Activated naive CD4-positive, alpha-beta T cell treated with anti-CD3 and anti-CD28 coated beads for 36 hours (primary cell): ENCODE measurements around the gene PLPP6. TPM values are rescaled to one million over a fixed set of nuclear protein-coding genes. Genes with fewer than 3 reads are reported as not detected.
"Not testable (repeated sequence)": the region's sequence is repeated elsewhere in the genome, so short reads cannot be mapped to it uniquely, and the experiment has no call there.

Source experiments
- CTCF ChIA-PET: fragments of 350-600 bp; sonication (Branson Sonifier 250); formaldehyde crosslinking; loops from one replicate; lab custom pipeline; 2021; ENCODE audit warnings: antibody characterized with exemption; lab: Charles Lee
- DNase-seq: peaks from one replicate; pipeline ENCODE4 v3.0.0-alpha.2; 2020
- H3K27ac Mint-ChIP-seq: one replicate; pipeline ENCODE4 v1.8.0; 2021; ENCODE audit warnings: mild to moderate bottlenecking, mixed read lengths
- H3K27me3 Mint-ChIP-seq: one replicate; pipeline ENCODE4 v1.8.0; 2021; ENCODE audit warnings: low read depth, mixed read lengths
- H3K36me3 Mint-ChIP-seq: one replicate; pipeline ENCODE4 v1.8.0; 2021; ENCODE audit warnings: low read depth, mixed read lengths
- H3K4me1 Mint-ChIP-seq: one replicate; pipeline ENCODE4 v1.8.0; 2021; ENCODE audit warnings: low read depth, mixed read lengths
- H3K4me3 Mint-ChIP-seq: one replicate; pipeline ENCODE4 v1.8.0; 2021; ENCODE audit warnings: mild to moderate bottlenecking, moderate library complexity, mixed read lengths
- H3K9me3 Mint-ChIP-seq: one replicate; pipeline ENCODE4 v1.8.0; 2021; ENCODE audit warnings: mixed read lengths
- intact Hi-C: fragments of 100-400 bp; cut with micrococcal nuclease; formaldehyde crosslinking; loops from one replicate; pipeline ENCODE4 v1.15.1; 2023
- total RNA-seq, 2 experiments: library from RNA; stranded (reverse); gene quantifications; one replicate each; pipeline ENCODE4 v1.2.3, GENCODE V29; 2021

The PLPP6 gene
- total RNA-seq, 2 experiments from 2014 or later: 4.6 to 5.3 TPM

DNA sequence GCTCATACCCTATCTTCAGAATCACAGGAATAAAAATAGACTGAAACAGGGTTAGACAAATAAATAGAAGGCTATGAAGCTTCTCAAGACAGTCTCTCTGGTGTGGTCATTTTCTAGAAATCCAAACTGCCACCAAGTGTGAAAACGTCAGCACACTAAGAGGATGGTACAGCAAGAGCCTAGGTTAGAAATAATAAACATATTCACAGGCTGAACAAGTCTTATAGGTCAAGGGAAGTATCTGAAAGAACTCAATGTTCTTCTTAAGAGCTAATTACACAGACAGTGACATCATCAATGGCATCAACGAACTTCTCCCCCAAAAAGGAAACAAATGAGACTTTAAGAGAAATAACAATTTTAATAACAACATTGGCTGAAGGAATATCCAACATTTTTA, 22.7 kb upstream of the PLPP6 start:
- Mint-ChIP-seq H3K9me3 (no peaks in the 10 kb centered on the region), H3K36me3 (no peaks in the 10 kb centered on the region), H3K4me3 (no peak overlapping the region), H3K4me1 (no peaks in the 10 kb centered on the region), H3K27me3 (no peaks in the 10 kb centered on the region), H3K27ac (no peak overlapping the region)
- intact Hi-C loops: no loop called here
- no peak for DNase-seq
- CTCF ChIA-PET: interaction anchor here (0.7 to 2.0 kb wide), 6 partner anchors 35 to 325 kb away, joined by 3 to 14 read pairs (median 10); no protein-coding TSS in a partner anchor

DNA sequence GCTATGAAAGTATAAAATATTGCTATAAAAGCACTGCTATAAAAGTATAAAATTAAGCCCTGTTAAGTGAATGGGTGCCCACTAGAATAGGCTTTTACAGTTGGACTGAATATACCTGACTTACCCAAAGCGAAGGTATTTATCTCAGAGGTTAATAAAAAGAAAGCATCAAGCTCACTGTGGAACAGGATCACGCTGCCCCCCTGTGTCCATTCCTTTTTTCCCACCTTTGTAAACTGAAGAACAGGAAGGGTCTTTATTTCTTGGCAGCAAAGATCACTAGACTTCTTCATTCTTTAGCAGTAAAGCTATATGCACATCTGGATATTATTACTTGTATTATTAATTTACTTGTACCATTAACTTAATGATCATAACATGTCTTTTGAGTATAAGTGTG, 22.1 kb upstream of the PLPP6 start:
- CTCF ChIA-PET: interaction anchor here (0.6 to 2.0 kb wide), 12 partner anchors 14 to 325 kb away, joined by 3 to 14 read pairs (median 4); no protein-coding TSS in a partner anchor
- no peaks in the 10 kb centered on the region for H3K9me3 Mint-ChIP-seq
- H3K36me3 Mint-ChIP-seq: no peaks in the 10 kb centered on the region
- H3K27ac Mint-ChIP-seq: no peak overlapping the region
- intact Hi-C loops: loop anchor here (1.0 to 2.0 kb wide), 4 partner anchors 36 to 325 kb away; partner anchors contain the start of gene SLC1A1
- H3K4me1 Mint-ChIP-seq: peaks cover 2% of the 10 kb centered on the region
- H3K4me3 Mint-ChIP-seq: no peak overlapping the region
- H3K27me3 Mint-ChIP-seq: no peaks in the 10 kb centered on the region
- peak; percentile 76 for DNase-seq

DNA sequence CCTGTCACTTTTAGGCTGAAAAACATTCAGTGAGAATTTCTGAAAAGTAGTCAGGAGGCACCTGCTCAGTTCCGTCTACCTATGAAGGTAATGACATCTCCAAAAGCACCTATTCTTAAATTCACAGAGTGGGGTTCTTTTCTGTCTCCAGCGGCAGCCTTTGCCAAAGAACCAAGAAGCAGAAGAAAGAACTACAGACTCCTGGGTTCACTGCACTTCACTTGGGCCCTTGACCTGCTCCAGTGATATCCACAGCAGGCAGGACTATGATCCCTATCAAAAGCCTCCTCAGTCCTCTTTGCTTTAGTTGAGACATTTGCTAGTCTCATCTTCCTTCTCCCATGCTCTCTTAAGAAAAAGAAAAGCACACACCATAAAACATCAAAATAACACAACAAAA, 19.7 kb upstream of the PLPP6 start:
- Mint-ChIP-seq H3K27ac (no peak overlapping the region), H3K27me3 (no peaks in the 10 kb centered on the region), H3K4me1 (peaks cover 2% of the 10 kb centered on the region), H3K36me3 (no peaks in the 10 kb centered on the region), H3K9me3 (no peaks in the 10 kb centered on the region), H3K4me3 (no peak overlapping the region)
- intact Hi-C loops: no loop called here
- CTCF ChIA-PET: no interaction called here
- DNase-seq: no peak

DNA sequence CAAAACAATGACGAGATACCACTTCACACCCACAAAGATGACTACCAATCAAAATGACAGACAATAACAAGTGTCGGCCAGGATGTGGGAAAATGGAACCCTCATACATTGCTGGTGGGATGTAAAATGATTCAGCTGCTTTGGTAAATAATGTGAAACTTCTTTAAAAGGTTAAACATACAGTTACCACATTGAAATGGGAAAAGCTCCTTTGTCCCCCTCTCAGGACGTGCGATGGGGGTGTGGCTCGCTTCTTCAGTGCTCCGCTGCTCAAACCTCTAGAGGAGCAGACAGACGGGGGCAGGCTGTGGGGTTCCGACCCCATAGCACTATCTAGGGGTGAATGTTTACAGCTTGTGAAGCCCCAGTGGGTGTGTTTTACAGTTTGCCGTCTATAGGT, 8.0 kb upstream of the PLPP6 start:
- intact Hi-C loops: no loop called here
- CTCF ChIA-PET: no interaction called here
- H3K27me3 Mint-ChIP-seq: no peaks in the 10 kb centered on the region
- DNase-seq: no peak
- H3K9me3 Mint-ChIP-seq: no peaks in the 10 kb centered on the region
- peaks cover 2% of the 10 kb centered on the region for H3K4me1 Mint-ChIP-seq
- H3K27ac Mint-ChIP-seq: no peak overlapping the region
- H3K36me3 Mint-ChIP-seq: no peaks in the 10 kb centered on the region
- H3K4me3 Mint-ChIP-seq: no peak overlapping the region

DNA sequence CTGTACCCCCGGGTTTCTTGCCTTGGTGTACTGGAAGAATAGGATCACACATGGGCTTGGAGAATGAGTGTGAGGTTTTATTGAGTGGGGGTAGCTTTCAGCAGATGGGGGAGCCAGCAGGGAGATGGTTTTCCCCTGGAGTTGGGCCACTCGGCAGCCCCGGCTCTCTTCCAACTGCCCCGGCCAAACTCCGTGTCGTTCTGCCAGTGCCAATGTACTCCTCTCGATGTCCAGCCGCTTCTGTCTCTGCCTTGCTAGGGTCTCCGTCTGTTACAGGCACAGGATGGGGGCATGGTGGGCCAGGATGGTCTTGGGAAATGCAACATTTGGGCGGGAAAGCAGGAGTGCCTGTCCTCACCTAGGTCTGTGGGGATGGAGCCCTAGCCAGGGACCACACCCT, 7.6 kb upstream of the PLPP6 start:
- Mint-ChIP-seq H3K9me3 (no peaks in the 10 kb centered on the region), H3K4me1 (peaks cover 2% of the 10 kb centered on the region), H3K27ac (no peak overlapping the region), H3K36me3 (no peaks in the 10 kb centered on the region), H3K4me3 (no peak overlapping the region), H3K27me3 (no peaks in the 10 kb centered on the region)
- DNase-seq: no peak
- CTCF ChIA-PET: no interaction called here
- intact Hi-C loops: no loop called here

DNA sequence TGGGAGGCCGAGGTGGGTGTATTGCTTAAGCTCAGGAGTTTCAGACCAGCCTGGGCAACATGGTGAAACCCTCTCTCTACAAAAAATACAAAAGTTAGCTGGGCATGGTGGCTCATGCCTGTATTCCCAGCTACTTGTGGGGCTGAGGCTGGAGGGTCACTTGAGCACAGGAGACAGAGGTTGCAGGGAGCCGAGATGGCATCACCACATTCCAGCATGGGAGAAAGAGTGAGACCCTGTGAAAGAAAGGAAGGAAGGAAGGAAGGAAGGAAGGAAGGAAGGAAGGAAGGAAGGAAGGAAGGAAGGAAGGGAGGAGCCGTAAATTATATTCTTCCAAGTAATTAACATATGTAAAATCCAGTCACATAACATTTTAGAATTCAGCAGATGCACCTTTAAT, 5.9 kb upstream of the PLPP6 start:
- H3K36me3 Mint-ChIP-seq, H3K9me3 Mint-ChIP-seq, CTCF ChIA-PET, H3K27me3 Mint-ChIP-seq, H3K4me1 Mint-ChIP-seq, intact Hi-C loops, H3K27ac Mint-ChIP-seq, DNase-seq, H3K4me3 Mint-ChIP-seq: not testable (repeated sequence)

DNA sequence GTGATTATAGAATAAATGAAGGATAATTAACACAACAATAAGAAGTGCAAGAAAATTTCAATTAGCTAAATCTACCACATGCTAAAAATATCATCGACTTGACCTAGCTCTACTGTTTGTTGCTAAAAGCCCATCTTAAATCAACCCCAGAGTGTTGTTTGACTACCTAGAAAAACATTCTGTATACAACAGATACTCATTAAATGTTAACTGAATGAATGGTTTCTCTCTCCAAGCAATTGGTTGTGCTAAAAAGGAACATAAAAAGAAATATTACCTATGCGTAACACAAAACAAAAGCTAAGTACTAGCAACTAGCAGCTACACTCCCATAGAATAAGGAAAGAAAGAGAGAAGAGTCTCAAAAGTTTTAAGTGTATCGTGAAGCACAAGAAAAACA, 5.5 kb upstream of the PLPP6 start:
- Mint-ChIP-seq H3K36me3 (no peaks in the 10 kb centered on the region), H3K9me3 (no peaks in the 10 kb centered on the region), H3K27ac (no peak overlapping the region), H3K4me3 (no peak overlapping the region), H3K4me1 (peaks cover 6% of the 10 kb centered on the region), H3K27me3 (no peaks in the 10 kb centered on the region)
- DNase-seq: no peak
- CTCF ChIA-PET: interaction anchor here (0.7 to 0.8 kb wide), 2 partner anchors 84 to 330 kb away, joined by 3 read pairs; no protein-coding TSS in a partner anchor
- intact Hi-C loops: no loop called here

DNA sequence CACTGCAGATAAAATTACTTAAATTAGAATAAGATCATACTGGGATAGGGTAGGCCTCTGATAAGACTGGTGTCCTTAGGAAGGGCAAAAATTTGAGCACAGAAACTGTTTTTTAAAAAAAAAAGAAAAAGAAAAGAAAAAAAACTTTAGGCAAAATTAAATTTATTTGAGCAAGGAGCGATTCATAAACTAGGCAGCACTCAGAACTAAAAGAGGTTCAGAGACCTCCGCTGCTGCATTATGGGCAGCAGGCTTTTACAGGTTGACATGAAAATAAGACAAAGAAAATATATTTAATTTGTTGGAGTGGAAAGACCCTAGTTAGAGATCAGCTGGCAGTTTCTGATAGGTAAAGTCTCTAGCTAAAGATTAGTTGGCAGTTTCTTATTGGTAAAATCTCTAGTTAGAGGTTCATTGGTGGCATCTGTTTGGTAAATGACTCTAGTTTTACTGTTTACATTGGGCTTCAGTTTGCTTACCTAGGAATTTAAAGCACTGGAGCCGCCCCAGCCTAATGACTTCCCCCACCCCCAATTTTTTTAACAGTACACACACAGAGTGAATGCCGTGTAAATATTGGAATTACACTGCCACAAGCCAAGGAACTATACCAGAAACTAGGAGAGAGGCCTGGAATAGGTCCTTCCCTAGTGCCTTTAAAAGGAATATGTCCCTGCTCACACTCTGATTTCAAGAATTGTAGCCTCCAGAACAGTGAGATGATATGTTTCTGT, 4.5 kb upstream of the PLPP6 start:
- CTCF ChIA-PET: interaction anchor here (0.7 to 0.8 kb wide), 2 partner anchors 83 to 331 kb away, joined by 3 read pairs; no protein-coding TSS in a partner anchor
- H3K27ac Mint-ChIP-seq: no peak overlapping the region
- H3K27me3 Mint-ChIP-seq: no peaks in the 10 kb centered on the region
- H3K4me3 Mint-ChIP-seq: no peak overlapping the region
- no peaks in the 10 kb centered on the region for H3K9me3 Mint-ChIP-seq
- peaks cover 12% of the 10 kb centered on the region for H3K4me1 Mint-ChIP-seq
- intact Hi-C loops: no loop called here
- DNase-seq: no peak
- no peaks in the 10 kb centered on the region for H3K36me3 Mint-ChIP-seq

DNA sequence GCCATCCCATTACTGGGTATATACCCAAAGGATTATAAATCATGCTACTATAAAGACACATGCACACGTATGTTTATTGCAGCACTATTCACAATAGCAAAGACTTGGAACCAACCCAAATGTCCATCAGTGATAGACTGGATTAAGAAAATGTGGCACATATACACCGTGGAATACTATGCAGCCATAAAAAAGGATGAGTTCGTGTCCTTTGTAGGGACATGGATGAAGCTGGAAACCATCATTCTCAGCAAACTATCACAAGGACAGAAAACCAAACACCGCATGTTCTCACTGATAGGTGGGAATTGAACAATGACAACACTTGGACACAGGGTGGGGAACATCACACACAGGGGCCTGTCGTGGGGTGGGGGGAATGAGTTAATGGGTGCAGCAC, 1.4 kb upstream of the PLPP6 start:
- H3K4me1 Mint-ChIP-seq: peaks cover 36% of the 10 kb centered on the region
- CTCF ChIA-PET, H3K9me3 Mint-ChIP-seq, H3K27me3 Mint-ChIP-seq, H3K4me3 Mint-ChIP-seq, H3K27ac Mint-ChIP-seq, H3K36me3 Mint-ChIP-seq, DNase-seq: not testable (repeated sequence)
- intact Hi-C loops: loop anchor here (5.0 to 10.0 kb wide), 6 partner anchors 277 to 1754 kb away; partner anchors contain the start of genes PLGRKT and UHRF2

DNA sequence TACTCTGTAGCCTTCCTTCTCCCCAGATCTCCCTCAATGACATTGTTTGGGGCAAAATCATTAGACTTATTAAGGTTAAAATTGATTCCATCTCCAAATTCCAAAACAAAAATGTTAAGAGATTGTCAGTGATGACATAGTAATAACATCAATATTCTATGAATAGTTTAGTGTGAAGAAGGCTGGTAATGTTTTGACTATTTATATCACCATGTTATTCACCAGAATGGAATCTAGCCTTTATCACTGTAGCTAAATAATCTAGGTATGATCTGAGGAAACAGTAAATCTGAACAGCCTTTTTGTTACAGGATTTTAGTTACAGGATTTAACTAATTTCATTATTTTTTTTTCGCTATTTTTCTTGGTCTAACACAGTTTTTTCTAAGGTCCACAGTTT, 929 bp upstream of the PLPP6 start:
- no peaks in the 10 kb centered on the region for H3K27me3 Mint-ChIP-seq
- H3K4me1 Mint-ChIP-seq: peaks cover 41% of the 10 kb centered on the region
- peak overlapping the region; percentile 87 for H3K4me3 Mint-ChIP-seq
- no peak overlapping the region for H3K27ac Mint-ChIP-seq
- CTCF ChIA-PET: interaction anchor here (1.0 kb wide), 1 partner anchor 295 kb away, joined by 3 read pairs; no protein-coding TSS in a partner anchor
- H3K36me3 Mint-ChIP-seq: peaks cover 3% of the 10 kb centered on the region
- DNase-seq: no peak
- intact Hi-C loops: loop anchor here (5.0 to 10.0 kb wide), 6 partner anchors 276 to 1754 kb away; partner anchors contain the start of genes PLGRKT and UHRF2
- no peaks in the 10 kb centered on the region for H3K9me3 Mint-ChIP-seq

DNA sequence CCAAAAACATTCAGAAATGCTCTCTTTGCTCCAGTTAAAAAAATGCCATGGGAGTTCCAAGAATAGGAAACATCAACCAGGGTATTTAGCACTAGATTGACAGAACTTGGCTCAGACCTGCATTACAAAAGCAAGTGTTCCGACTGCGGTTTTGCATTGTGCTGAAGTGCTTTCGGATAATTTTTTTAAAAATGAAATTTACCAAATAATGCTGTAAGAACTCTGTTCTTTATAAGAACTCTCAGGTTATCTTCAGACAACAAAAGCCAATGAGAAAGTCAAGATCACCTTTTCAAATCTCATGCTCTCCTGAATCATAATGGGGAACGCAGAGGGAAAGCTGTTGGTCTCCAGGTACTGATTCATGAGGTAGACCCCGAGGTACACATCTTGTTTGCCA, 483 bp upstream of the PLPP6 start:
- Mint-ChIP-seq H3K36me3 (peaks cover 3% of the 10 kb centered on the region), H3K27ac (peak overlapping the region; percentile 77), H3K4me3 (peak overlapping the region; percentile 87), H3K9me3 (no peaks in the 10 kb centered on the region), H3K27me3 (no peaks in the 10 kb centered on the region), H3K4me1 (peaks cover 46% of the 10 kb centered on the region)
- CTCF ChIA-PET: interaction anchor here (0.9 to 1.4 kb wide), 3 partner anchors 41 to 296 kb away, joined by 3 read pairs; no protein-coding TSS in a partner anchor
- intact Hi-C loops: loop anchor here (1.0 to 10.0 kb wide), 8 partner anchors 18 to 1753 kb away; partner anchors contain the start of genes AK3, CDC37L1, PLGRKT and UHRF2
- no peak for DNase-seq

DNA sequence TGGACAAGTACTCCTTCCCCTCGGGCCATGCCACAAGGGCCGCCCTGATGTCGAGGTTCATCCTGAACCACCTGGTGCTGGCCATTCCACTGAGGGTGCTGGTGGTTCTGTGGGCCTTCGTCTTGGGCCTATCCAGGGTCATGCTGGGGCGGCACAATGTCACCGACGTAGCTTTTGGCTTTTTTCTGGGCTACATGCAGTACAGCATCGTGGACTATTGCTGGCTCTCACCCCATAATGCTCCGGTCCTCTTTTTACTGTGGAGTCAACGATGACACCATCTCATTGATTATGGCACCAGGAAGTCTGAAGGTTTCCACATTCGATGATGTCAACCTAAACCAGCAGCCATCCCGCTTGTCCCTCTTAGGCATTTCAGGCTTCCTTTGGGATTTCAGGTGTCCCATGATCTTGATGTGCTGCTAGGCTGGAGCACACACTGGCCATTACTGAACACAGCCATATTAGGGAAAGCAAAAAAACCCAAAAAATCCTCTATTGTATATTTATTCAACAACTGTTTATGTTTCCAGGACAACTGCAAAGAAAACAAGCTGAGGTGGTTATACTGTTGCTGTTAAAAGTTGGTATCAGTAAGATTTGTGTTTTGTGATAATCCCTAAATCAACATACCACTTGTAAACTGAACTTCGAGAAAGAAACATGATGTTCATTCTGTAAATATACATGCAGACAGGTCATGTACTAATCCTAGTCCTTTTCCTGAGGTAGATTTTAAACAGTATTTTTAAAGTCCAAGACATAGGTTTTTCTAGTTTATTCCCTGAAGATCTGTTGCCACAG, 1.1 kb downstream of the PLPP6 start:
- Mint-ChIP-seq H3K4me1 (peaks cover 58% of the 10 kb centered on the region), H3K4me3 (peak overlapping the region; percentile 87), H3K36me3 (peaks cover 3% of the 10 kb centered on the region), H3K27me3 (no peaks in the 10 kb centered on the region), H3K27ac (peak overlapping the region; percentile 71), H3K9me3 (no peaks in the 10 kb centered on the region)
- intact Hi-C loops: loop anchor here (1.0 to 10.0 kb wide), 8 partner anchors 16 to 1752 kb away; partner anchors contain the start of genes AK3, CDC37L1, PLGRKT and UHRF2
- DNase-seq: no peak
- CTCF ChIA-PET: interaction anchor here (1.3 to 1.6 kb wide), 3 partner anchors 11 to 81 kb away, joined by 3 to 5 read pairs (median 4); partner anchors contain the start of gene AK3
